HG02885 (cell line): Measurements from ENCODE around the gene UBE2V1.
"Not testable (repeated sequence)": the region's sequence is repeated elsewhere in the genome, so short reads cannot be mapped to it uniquely, and the experiment has no call there.

Source experiments
- ATAC-seq: cut with Tn5 transposase; IDR thresholded peaks from one replicate; pipeline ENCODE4 v1.9.1; 2021; ENCODE audit warnings: mild to moderate bottlenecking; ENCODE audit not compliant: unreplicated experiment, poor library complexity

UBE2V1 gene

GRCh38 chr20:50112512-50113419, at the start of gene UBE2V1:
TSS of gene UBE2V1 (minus strand) at chr20:50113150. CDS start at chr20:50113128, 22 bp downstream.
- peak; percentile 49 for ATAC-seq

- ATAC-seq: not testable (repeated sequence)
Observed at GRCh38 chr20:50161494-50161893, 48.5 kb upstream of the UBE2V1 start.

GRCh38 chr20:50153500-50154377, 40.8 kb upstream of the UBE2V1 start, which contains the start of gene PEDS1:
TSS of gene PEDS1 (minus strand) at chr20:50153723. CDS start at chr20:50153637, 86 bp downstream.
- ATAC-seq: peak; percentile 96

- ATAC-seq: no peak
Observed at GRCh38 chr20:50153153-50153499, 40.2 kb upstream of the UBE2V1 start.

- ATAC-seq: no peak
Observed at GRCh38 chr20:50152394-50153152, 39.6 kb upstream of the UBE2V1 start.

- no peak for ATAC-seq
Observed at GRCh38 chr20:50151034-50151743, 38.2 kb upstream of the UBE2V1 start.

GRCh38 chr20:50149481-50150254, 36.7 kb upstream of the UBE2V1 start:
- ATAC-seq: no peak

GRCh38 chr20:50146732-50147662, 34.0 kb upstream of the UBE2V1 start:
- peak; percentile 71 for ATAC-seq

GRCh38 chr20:50146214-50146613, 33.3 kb upstream of the UBE2V1 start:
- ATAC-seq: no peak

GRCh38 chr20:50145566-50145965, 32.6 kb upstream of the UBE2V1 start:
- ATAC-seq: no peak

GRCh38 chr20:50144362-50144761, 31.4 kb upstream of the UBE2V1 start:
- ATAC-seq: no peak

GRCh38 chr20:50142812-50143211, 29.9 kb upstream of the UBE2V1 start:
- ATAC-seq: no peak

- no peak for ATAC-seq
Observed at GRCh38 chr20:50141811-50142561, 29.0 kb upstream of the UBE2V1 start.

GRCh38 chr20:50141018-50141675, 28.2 kb upstream of the UBE2V1 start:
- ATAC-seq: no peak

- no peak for ATAC-seq
Observed at GRCh38 chr20:50140339-50140859, 27.4 kb upstream of the UBE2V1 start.
